ENCODE data around the gene CALHM5. TPM values are rescaled to one million over a fixed set of nuclear protein-coding genes. Genes with fewer than 3 reads are reported as not detected.

The CALHM5 gene, protein sequence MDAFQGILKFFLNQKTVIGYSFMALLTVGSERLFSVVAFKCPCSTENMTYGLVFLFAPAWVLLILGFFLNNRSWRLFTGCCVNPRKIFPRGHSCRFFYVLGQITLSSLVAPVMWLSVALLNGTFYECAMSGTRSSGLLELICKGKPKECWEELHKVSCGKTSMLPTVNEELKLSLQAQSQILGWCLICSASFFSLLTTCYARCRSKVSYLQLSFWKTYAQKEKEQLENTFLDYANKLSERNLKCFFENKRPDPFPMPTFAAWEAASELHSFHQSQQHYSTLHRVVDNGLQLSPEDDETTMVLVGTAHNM
- 1.5 TPM in 2 replicates for total RNA-seq

DNA sequence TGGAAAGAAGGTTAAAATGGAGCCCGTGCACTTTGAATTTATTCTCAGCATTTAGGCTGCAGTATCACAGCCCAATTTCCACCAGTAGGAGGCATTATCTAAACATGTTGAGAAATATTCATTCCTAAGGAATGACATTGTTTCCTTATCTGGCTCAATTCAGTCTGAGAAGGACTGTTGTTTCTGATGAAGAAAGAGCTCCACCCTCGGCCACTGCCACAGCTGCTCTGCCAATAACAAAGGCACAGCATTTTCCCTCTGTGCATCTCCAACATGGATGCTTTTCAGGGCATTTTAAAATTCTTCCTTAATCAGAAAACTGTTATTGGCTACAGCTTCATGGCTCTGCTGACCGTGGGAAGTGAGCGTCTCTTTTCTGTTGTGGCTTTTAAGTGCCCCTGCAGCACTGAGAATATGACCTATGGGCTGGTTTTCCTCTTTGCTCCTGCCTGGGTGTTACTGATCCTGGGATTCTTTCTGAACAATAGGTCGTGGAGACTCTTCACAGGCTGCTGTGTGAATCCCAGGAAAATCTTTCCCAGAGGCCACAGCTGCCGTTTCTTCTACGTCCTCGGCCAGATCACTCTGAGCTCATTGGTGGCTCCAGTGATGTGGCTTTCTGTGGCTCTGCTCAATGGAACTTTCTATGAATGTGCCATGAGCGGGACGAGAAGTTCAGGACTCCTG is at the start of gene CALHM5:
CALHM5 (plus strand) TSS at position 216 of the 687 bp plus-strand sequence; CDS start at position 274, 58 bp downstream.

DNA sequence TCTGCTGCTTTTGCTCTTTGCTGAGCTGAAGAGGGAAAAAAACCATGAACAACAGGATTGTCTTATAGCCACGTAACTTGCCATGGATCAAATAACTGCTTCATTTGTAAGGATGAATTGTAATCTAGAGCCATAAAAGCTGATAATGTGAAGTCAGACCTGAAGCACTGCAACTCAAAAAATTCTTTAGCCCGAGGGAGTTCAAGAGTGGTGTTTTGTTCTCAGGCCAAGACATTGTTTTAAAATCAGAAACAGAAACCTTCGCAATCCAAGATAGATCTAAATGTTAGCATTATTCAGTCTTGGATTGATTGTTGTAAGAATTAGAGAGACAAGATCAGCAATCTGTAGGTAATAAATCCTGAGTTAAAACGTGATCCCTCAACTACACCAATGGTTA is 34.2 kb downstream of the CALHM5 start, which contains the start of gene TRAPPC3L:
TRAPPC3L (minus strand) TSS at position 34 of the 400 bp plus-strand sequence. CDS start 170 bp downstream, outside the sequence.

DNA sequence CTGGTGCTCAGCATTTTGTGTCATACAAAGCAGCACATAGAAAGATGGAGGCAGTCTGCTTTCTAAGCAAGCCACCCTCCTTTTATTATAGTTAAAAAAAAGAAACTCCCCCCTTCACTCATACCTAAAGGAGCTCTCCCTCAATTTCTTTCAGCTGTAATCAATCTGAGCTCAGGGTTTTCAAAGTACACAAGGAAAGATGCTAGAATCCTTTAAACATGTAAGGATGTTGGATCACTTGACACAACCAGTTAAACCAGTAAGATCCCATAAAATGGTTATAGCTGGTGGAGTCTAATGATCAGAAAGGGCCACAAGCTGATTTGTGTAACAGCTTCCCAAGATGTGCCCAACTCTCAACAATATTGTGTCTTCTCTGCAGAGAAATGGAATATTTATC is 42.0 kb downstream of the CALHM5 start, which contains the start of gene CALHM4:
CALHM4 (plus strand) TSS at position 301 of the 400 bp plus-strand sequence; CDS start at position 344, 43 bp downstream.

DNA sequence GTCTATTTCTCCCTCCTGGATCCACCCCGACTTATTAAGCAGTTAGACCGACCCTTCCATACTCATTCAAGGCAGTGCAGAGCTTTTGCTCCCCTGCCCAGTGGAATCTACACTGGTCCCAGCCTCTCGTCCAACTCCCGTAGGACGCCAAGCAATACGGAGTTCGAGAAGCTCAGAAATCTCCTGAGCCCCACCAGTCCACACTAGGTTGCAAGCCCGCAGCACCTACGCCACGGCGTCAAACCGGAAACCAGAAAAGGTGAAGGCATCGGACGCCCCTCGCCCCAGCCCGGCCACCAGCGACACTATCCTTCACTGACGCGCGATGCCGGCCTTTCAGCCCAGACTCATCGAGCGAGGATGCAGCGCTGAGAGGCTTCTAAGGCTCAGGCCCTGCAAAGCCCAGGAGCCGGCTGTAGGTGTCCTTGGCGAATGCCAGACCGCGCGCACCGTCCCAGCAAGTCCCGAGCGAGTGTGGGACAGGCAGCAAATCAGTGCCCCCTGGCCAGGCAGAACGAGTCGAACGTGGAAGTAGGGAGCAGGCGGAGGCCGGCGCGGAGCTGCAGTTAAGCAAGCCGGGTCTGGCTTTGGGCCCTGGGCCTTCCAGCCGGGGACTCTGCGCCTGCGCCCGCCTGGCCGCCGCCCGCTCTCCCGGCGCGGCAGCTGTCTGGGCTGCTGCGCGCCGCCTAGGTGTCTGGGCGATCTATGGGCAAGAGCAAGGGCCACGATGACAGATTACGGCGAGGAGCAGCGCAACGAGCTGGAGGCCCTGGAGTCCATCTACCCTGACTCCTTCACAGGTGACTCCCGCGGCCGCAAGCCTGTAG is 59.6 kb downstream of the CALHM5 start, which contains the start of gene RWDD1:
RWDD1 (plus strand) TSS at position 649 of the 827 bp plus-strand sequence; CDS start at position 728, 79 bp downstream.

Other genes with a start within 250 kb of the CALHM5 start
- gene TSPYL1, start 231.7 kb upstream of the CALHM5 start, total RNA-seq = 45.3 and 53.6 TPM in 2 replicates
- gene DSE, start 140.7 kb upstream of the CALHM5 start, total RNA-seq = 22.4 and 25.0 TPM in 2 replicates
- 1.8 and 2.2 TPM in 2 replicates for gene CALHM6, start 50.3 kb upstream of the CALHM5 start, total RNA-seq
- gene TRAPPC3L, start 34.0 kb downstream of the CALHM5 start, total RNA-seq = not detected in 2 replicates
- not detected in 2 replicates for gene CALHM4, start 42.1 kb downstream of the CALHM5 start, total RNA-seq
- 22.1 and 29.8 TPM in 2 replicates for gene RWDD1, start 59.9 kb downstream of the CALHM5 start, total RNA-seq
- 0.17 TPM in 1 of 2 replicates, not detected in the other for gene RSPH4A, start 104.8 kb downstream of the CALHM5 start, total RNA-seq
- gene ZUP1, start 157.1 kb downstream of the CALHM5 start, total RNA-seq = 8.2 and 8.9 TPM in 2 replicates
- gene KPNA5, start 169.6 kb downstream of the CALHM5 start, total RNA-seq = 3.1 and 3.7 TPM in 2 replicates